Measurements from ENCODE around the gene IL18BP.

DNA sequence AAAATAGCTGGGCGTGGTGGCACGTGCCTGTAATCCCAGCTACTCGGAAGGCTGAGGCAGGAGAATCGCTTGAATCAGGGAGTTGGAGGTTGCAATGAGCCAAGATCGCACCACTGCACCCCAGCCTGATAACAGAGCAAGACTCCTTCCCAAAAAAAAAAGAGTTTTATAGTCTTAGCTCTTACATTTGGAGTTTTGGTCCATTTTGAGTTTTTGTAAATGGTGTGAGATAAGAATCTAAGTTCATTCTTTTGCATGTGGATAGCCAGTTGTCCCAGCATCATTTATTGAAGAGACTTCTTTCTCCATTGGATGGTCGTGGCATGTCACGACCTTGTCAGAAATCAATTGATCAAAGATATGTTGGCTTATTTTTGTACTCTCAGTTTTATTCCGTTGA is 35.2 kb upstream of the IL18BP start:
- TF ChIP-seq, protein P1, sequence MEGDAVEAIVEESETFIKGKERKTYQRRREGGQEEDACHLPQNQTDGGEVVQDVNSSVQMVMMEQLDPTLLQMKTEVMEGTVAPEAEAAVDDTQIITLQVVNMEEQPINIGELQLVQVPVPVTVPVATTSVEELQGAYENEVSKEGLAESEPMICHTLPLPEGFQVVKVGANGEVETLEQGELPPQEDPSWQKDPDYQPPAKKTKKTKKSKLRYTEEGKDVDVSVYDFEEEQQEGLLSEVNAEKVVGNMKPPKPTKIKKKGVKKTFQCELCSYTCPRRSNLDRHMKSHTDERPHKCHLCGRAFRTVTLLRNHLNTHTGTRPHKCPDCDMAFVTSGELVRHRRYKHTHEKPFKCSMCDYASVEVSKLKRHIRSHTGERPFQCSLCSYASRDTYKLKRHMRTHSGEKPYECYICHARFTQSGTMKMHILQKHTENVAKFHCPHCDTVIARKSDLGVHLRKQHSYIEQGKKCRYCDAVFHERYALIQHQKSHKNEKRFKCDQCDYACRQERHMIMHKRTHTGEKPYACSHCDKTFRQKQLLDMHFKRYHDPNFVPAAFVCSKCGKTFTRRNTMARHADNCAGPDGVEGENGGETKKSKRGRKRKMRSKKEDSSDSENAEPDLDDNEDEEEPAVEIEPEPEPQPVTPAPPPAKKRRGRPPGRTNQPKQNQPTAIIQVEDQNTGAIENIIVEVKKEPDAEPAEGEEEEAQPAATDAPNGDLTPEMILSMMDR (IDR thresholded peaks at IDR 0.05; ENCODE audit: poor library complexity), result no peak
- TF ChIP-seq EZH2 (IDR thresholded peaks at IDR 0.05; ENCODE audit: borderline replicate concordance), result no peak

All from hepatocyte (in vitro differentiated cells).